H1 (cell line): ENCODE results near the gene NRM. TPM values are rescaled to one million over a fixed set of nuclear protein-coding genes. Genes with fewer than 3 reads are reported as not detected.
"Not testable (repeated sequence)": the region's sequence is repeated elsewhere in the genome, so short reads cannot be mapped to it uniquely, and the experiment has no call there.

Source experiments
- CTCF ChIA-PET: fragments of 300-600 bp; sonication (Branson Sonifier 250); formaldehyde crosslinking; loops from one replicate; lab custom pipeline; 2021; ENCODE audit not compliant: partially characterized antibody; lab: Charles Lee
- POLR2A ChIA-PET: fragments of 300-600 bp; sonication (Branson Sonifier 250); formaldehyde crosslinking; loops from one replicate; lab custom pipeline; 2021; ENCODE audit warnings: inconsistent platforms; ENCODE audit not compliant: partially characterized antibody; lab: Charles Lee
- DNase-seq, 2 experiments: peaks; one replicate each; pipeline versions ENCODE4 v3.0.0 to v3.0.0-alpha.2; 2010 to 2022; ENCODE audit warnings: low spot score in 2 of 2, low read depth in 1 of 2, mixed read lengths in 1 of 2
- FAIRE-seq: peaks from 2 replicates; lab custom pipeline; 2011; peaks lifted over from hg19 to GRCh38; lab: Jason Lieb, UNC
- H2AFZ ChIP-seq: 2 replicates; pipeline ENCODE4 v1.8.1; 2012; ENCODE audit warnings: low read length, inconsistent platforms
- H2AK5ac ChIP-seq: 2 replicates; pipeline ENCODE4 v1.6.1; 2013; ENCODE audit warnings: low read depth, low read length
- H2BK120ac ChIP-seq: replicated peaks from 2 replicates; pipeline ENCODE3; 2013; ENCODE audit warnings: low read depth, low read length, inconsistent platforms
- H2BK12ac ChIP-seq: 2 replicates; pipeline ENCODE4 v1.6.1; 2013; ENCODE audit warnings: low read depth, low read length
- H2BK15ac ChIP-seq: 2 replicates; pipeline ENCODE4 v1.6.1; 2013; ENCODE audit warnings: low read length
- H2BK20ac ChIP-seq: 2 replicates; pipeline ENCODE4 v1.6.1; 2013; ENCODE audit warnings: low read length
- H2BK5ac ChIP-seq: 2 replicates; pipeline ENCODE4 v1.6.1; 2013; ENCODE audit warnings: low read depth, low read length
- H3K14ac ChIP-seq: 2 replicates; pipeline ENCODE4 v1.6.1; 2013; ENCODE audit warnings: inconsistent platforms; ENCODE audit not compliant: insufficient read length
- H3K18ac ChIP-seq: 2 replicates; pipeline ENCODE4 v1.6.1; 2013; ENCODE audit warnings: low read length; ENCODE audit errors: extremely low read depth
- H3K23ac ChIP-seq: 2 replicates; pipeline ENCODE4 v1.6.1; 2013; ENCODE audit warnings: inconsistent platforms; ENCODE audit not compliant: insufficient read length
- H3K23me2 ChIP-seq: 2 replicates; pipeline ENCODE4 v1.6.1; 2013; ENCODE audit warnings: low read depth, low read length
- H3K27ac ChIP-seq: 2 replicates; pipeline ENCODE4 v1.6.1; 2011; ENCODE audit warnings: low read depth, low read length, inconsistent platforms
- H3K27me3 ChIP-seq, 4 experiments: replicated peaks in 1 of 4; 1 replicate in 1 of 4; 2 replicates in 3 of 4; pipeline versions ENCODE4 v1.6.1 to v1.8.1; 2011 to 2013; ENCODE audit warnings: low read length in 3 of 4, mild to moderate bottlenecking in 3 of 4, inconsistent platforms in 2 of 4, mixed read lengths in 2 of 4, moderate library complexity in 1 of 4; ENCODE audit not compliant: control insufficient read depth in 3 of 4, insufficient read depth in 3 of 4; ENCODE audit errors: extremely low read depth in 1 of 4
- H3K36me3 ChIP-seq, 4 experiments: 2 replicates each; pipeline versions ENCODE4 v1.6.1 to v1.8.1; 2011 to 2013; ENCODE audit warnings: mild to moderate bottlenecking in 4 of 4, low read length in 3 of 4, moderate library complexity in 2 of 4, control low read depth in 1 of 4, inconsistent platforms in 1 of 4; ENCODE audit not compliant: insufficient read depth in 4 of 4, control insufficient read depth in 2 of 4
- H3K4ac ChIP-seq: replicated peaks from 2 replicates; pipeline ENCODE3; 2013; ENCODE audit warnings: low read length, low read depth, mixed read lengths, inconsistent platforms; ENCODE audit not compliant: insufficient read length
- H3K4me1 ChIP-seq, 4 experiments: replicated peaks in 1 of 4; 1 replicate in 1 of 4; 2 replicates in 3 of 4; pipeline versions ENCODE4 v1.6.1 to v1.8.1; 2011 to 2013; ENCODE audit warnings: low read length in 3 of 4, inconsistent platforms in 2 of 4, mixed read lengths in 1 of 4; ENCODE audit not compliant: insufficient read depth in 4 of 4, control insufficient read depth in 3 of 4
- H3K4me2 ChIP-seq, 2 experiments: 2 replicates each; pipeline versions ENCODE4 v1.6.1 to v1.8.1; 2011 to 2013; ENCODE audit warnings: low read depth in 2 of 2, low read length in 2 of 2, control low read depth in 1 of 2, inconsistent platforms in 1 of 2, mild to moderate bottlenecking in 1 of 2; ENCODE audit not compliant: insufficient read depth in 1 of 2
- H3K4me3 ChIP-seq, 4 experiments: fragments of 200-600, 300-600 bp in 1 of 4; sonication (generic), shearing (Covaris generic), sonication (Bioruptor Twin) in 1 of 4; 2 replicates each; pipeline versions ENCODE4 v1.5.1 to v1.8.1; 2011 to 2016; ENCODE audit warnings: low read length in 4 of 4, low read depth in 3 of 4, control low read depth in 2 of 4, inconsistent platforms in 2 of 4, mild to moderate bottlenecking in 2 of 4, mixed read lengths in 1 of 4, moderate library complexity in 1 of 4; ENCODE audit not compliant: insufficient read depth in 2 of 4; ENCODE audit errors: extremely low read depth in 1 of 4
- H3K56ac ChIP-seq: replicated peaks from 2 replicates; pipeline ENCODE3; 2013; ENCODE audit warnings: low read depth, mild to moderate bottlenecking, mixed read lengths, low read length, inconsistent platforms; ENCODE audit not compliant: insufficient read length
- H3K79me1 ChIP-seq: 2 replicates; pipeline ENCODE4 v1.6.1; 2013; ENCODE audit warnings: low read depth, low read length, control low read depth
- H3K79me2 ChIP-seq, 2 experiments: 2 replicates each; pipeline versions ENCODE4 v1.6.1 to v1.8.1; 2012 to 2013; ENCODE audit warnings: low read length in 2 of 2, mild to moderate bottlenecking in 2 of 2, inconsistent platforms in 1 of 2; ENCODE audit not compliant: insufficient read depth in 2 of 2, control insufficient read depth in 1 of 2
- H3K9ac ChIP-seq, 4 experiments: replicated peaks in 1 of 4; 1 replicate in 1 of 4; 2 replicates in 3 of 4; pipeline versions ENCODE4 v1.6.1 to v1.8.1; 2011 to 2013; ENCODE audit warnings: low read depth in 3 of 4, low read length in 3 of 4, control low read depth in 2 of 4, mild to moderate bottlenecking in 2 of 4, moderate library complexity in 2 of 4, inconsistent platforms in 1 of 4; ENCODE audit errors: extremely low read depth in 1 of 4
- H3K9me3 ChIP-seq, 2 experiments: 2 replicates each; pipeline versions ENCODE4 v1.6.1 to v1.8.1; 2012 to 2013; ENCODE audit warnings: mild to moderate bottlenecking in 2 of 2, moderate library complexity in 2 of 2, control low read depth in 1 of 2, inconsistent platforms in 1 of 2, low read depth in 1 of 2, low read length in 1 of 2, mixed read lengths in 1 of 2; ENCODE audit not compliant: insufficient read depth in 2 of 2
- H4K20me1 ChIP-seq, 2 experiments: replicated peaks in 1 of 2; 2 replicates each; pipeline versions ENCODE3 to v1.8.1; 2011 to 2013; ENCODE audit warnings: inconsistent platforms in 2 of 2, low read length in 2 of 2, mild to moderate bottlenecking in 1 of 2; ENCODE audit not compliant: insufficient read depth in 2 of 2, control insufficient read depth in 1 of 2
- H4K5ac ChIP-seq: 2 replicates; pipeline ENCODE4 v1.6.1; 2013; ENCODE audit warnings: low read length, low read depth, mixed read lengths, inconsistent platforms; ENCODE audit not compliant: insufficient read length
- H4K8ac ChIP-seq: 2 replicates; pipeline ENCODE4 v1.8.0; 2013; ENCODE audit warnings: mild to moderate bottlenecking, moderate library complexity, low read length, inconsistent platforms; ENCODE audit not compliant: insufficient read depth; ENCODE audit errors: extremely low read depth
- H4K91ac ChIP-seq: replicated peaks from 2 replicates; pipeline ENCODE3; 2013; ENCODE audit warnings: low read length, mixed read lengths, inconsistent platforms; ENCODE audit not compliant: insufficient read length
- WGBS, 2 experiments: shearing (Covaris generic) in 1 of 2; methylation state at CpG; one replicate each; pipeline versions ENCODE4 v1.1.6 to v1.1.7; 2013 to 2015; ENCODE audit warnings: low lambda C conversion rate in 2 of 2, mixed read lengths in 2 of 2, inconsistent platforms in 1 of 2, low coverage in 1 of 2, missing lambda C conversion rate in 1 of 2; ENCODE audit not compliant: insufficient replicate concordance in 2 of 2, insufficient coverage in 1 of 2, insufficient read length in 1 of 2; ENCODE audit errors: extremely low coverage in 1 of 2, missing lambda C conversion rate in 1 of 2; 5-methylcytosine and 5-hydroxymethylcytosine counted together
- polyA plus RNA-seq, 7 experiments: library from polyadenylated mRNA; depleted of rRNA in 3 of 7; stranded (reverse) in 5 of 7; unstranded in 2 of 7; fragments of >200 nt in 5 of 7; fragments of 200-250 nt in 2 of 7; gene quantifications; 1 replicate in 5 of 7; 2 replicates in 1 of 7; 4 replicates in 1 of 7; pipeline versions ENCODE4 v1.2.1 to v1.2.3, GENCODE V29; 2011 to 2013; ENCODE audit warnings: missing spikeins in 2 of 7, mixed read lengths in 2 of 7
- total RNA-seq: library from RNA; stranded (reverse); fragmentation: NEBNext Ultra II Directional; extraction: Animal tissue kit (Norgen Biotek cat#: 25700); gene quantifications from 2 replicates; pipeline ENCODE4 v1.2.1, GENCODE V29; 2021

NRM gene
- total and polyA plus RNA-seq, 2 of the 8 experiments (the other 6 are each of a cell fraction or from before 2014, with no cell fraction given) = 27.3 to 50.4 TPM

DNA sequence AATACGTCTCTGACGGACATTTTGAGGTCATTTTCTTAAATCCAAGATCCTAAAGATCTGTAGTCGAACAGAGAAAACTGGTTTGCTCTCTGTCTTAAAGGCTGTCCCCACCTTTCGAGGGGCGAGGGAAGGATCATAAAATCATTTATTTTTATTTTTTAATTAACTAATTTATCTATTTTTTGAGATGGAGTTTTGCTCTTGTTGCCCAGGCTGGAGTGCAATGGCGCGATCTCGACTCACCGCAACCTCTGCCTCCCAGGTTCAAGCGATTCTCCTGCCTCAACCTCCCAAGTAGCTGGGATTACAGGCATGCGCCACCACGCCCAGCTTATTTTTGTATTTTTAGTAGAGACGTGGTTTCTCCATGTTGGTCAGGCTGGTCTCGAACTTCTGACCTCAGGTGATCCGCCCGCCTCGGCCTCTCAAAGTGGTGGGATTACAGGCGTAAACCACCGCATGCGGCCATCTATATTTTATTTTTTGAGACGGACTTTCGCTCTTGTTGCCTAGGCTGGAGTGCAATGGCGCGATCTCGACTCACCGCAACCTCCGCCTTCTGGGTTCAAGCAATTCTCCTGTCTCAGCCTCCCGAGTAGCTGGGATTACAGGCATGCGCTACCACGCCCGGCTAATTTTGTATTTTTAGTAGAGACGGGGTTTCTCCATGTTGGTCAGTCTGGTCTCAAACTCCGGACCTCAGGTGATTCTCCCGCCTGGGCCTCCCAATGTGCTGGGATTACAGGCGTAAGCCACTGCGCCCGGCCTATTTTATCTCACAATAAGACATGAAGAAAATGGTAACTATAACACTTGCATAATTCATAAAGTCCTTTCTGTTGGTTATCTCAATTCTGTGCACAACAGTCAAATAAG is 27.3 kb upstream of the NRM start:
- H2BK20ac ChIP-seq, H3K27me3 ChIP-seq, H3K14ac ChIP-seq, H3K4me1 ChIP-seq, H2BK15ac ChIP-seq, H2AFZ ChIP-seq, FAIRE-seq, H3K23ac ChIP-seq, H4K20me1 ChIP-seq, DNase-seq, H3K79me1 ChIP-seq, H3K9me3 ChIP-seq: not testable (repeated sequence)
- Histone ChIP-seq H3K56ac (peak overlapping the region; percentile 92), H3K4me2 (peak overlapping the region; percentile 79 to 81), H3K4ac (peak overlapping the region; percentile 24), H4K91ac (peak overlapping the region; percentile 79), H2BK120ac (peak overlapping the region; percentile 55), H3K23me2 (peaks cover 13% of the 10 kb centered on the region), H3K9ac (peak overlapping the region; percentile 8 to 94 (median 84)), H3K18ac (peak overlapping the region; percentile 52), H2BK12ac (peak overlapping the region; percentile 75; the same call in 1 of the 2 replicates), H3K27ac (peak overlapping the region; percentile 94), H4K5ac (peak overlapping the region; percentile 92), H4K8ac (peak overlapping the region; percentile 94; the same call in 1 of the 2 replicates), H3K36me3 (peaks cover 16 to 30% (median 23%) of the 10 kb centered on the region in 4 experiments), H3K79me2 (peaks cover 6 to 43% of the 10 kb centered on the region in 2 experiments), H2BK5ac (peak overlapping the region; percentile 97), H2AK5ac (0 out of 2 replicates have a peak overlapping the region, but pooled peaks have one; percentile 57), H3K4me3 (peak overlapping the region; percentile 63 to 100 (median 82))
- WGBS, 2 experiments = 78% methylated on average over 37 of the region's 37 CpGs; no CpG with 5 or more reads in 1 of the 2 experiments
- ChIA-PET CTCF (interaction anchor here (0.8 to 8.2 kb wide), 9 partner anchors 14 to 369 kb away, joined by 3 to 61 read pairs (median 6); partner anchors contain the start of gene DHX16), POLR2A (interaction anchor here (0.6 to 35.9 kb wide), 20 partner anchors 8 to 197 kb away, joined by 3 to 732 read pairs (median 4); partner anchors contain the start of genes C6orf136, DDR1, DHX16 and FLOT1)
